H9 (cell line): Measurements from ENCODE around the gene IL6R. TPM values are rescaled to one million over a fixed set of nuclear protein-coding genes. Genes with fewer than 3 reads are reported as not detected.
A peak's percentile ranks its signal among the peaks of the same experiment; 100 is the strongest.

Source experiments
- DNase-seq: peaks from one replicate; pipeline ENCODE4 v3.0.0-alpha.2; 2017
- H2AFZ ChIP-seq: one replicate; pipeline ENCODE4 v1.6.1; 2013; ENCODE audit warnings: mild to moderate bottlenecking, low read length, control low read depth, moderate library complexity
- H2AK5ac ChIP-seq: 2 replicates; pipeline ENCODE4 v1.6.1; 2013; ENCODE audit warnings: low read length, control low read depth, mixed read lengths; ENCODE audit not compliant: insufficient read length
- H2BK120ac ChIP-seq: one replicate; pipeline ENCODE4 v1.6.1; 2013; ENCODE audit warnings: low read depth, mild to moderate bottlenecking, low read length, control low read depth, inconsistent platforms; ENCODE audit not compliant: poor library complexity, severe bottlenecking
- H2BK12ac ChIP-seq: 2 replicates; pipeline ENCODE4 v1.6.1; 2013; ENCODE audit warnings: low read length, control low read depth, mixed read lengths, low read depth; ENCODE audit not compliant: insufficient read length
- H2BK15ac ChIP-seq: 2 replicates; pipeline ENCODE4 v1.6.1; 2013; ENCODE audit warnings: low read depth, low read length, control low read depth
- H2BK20ac ChIP-seq: one replicate; pipeline ENCODE4 v1.6.1; 2013; ENCODE audit warnings: low read depth, mild to moderate bottlenecking, low read length, control low read depth, inconsistent platforms; ENCODE audit not compliant: poor library complexity, severe bottlenecking
- H2BK5ac ChIP-seq: 2 replicates; pipeline ENCODE4 v1.6.1; 2013; ENCODE audit warnings: low read length, control low read depth, mixed read lengths; ENCODE audit not compliant: insufficient read length
- H3K14ac ChIP-seq: 2 replicates; pipeline ENCODE4 v1.6.1; 2013; ENCODE audit warnings: low read length, control low read depth; ENCODE audit not compliant: insufficient read depth
- H3K18ac ChIP-seq: 2 replicates; pipeline ENCODE4 v1.6.1; 2013; ENCODE audit warnings: low read depth, mild to moderate bottlenecking, mixed read lengths, low read length, control low read depth; ENCODE audit not compliant: insufficient read length
- H3K23ac ChIP-seq: 2 replicates; pipeline ENCODE4 v1.6.1; 2013; ENCODE audit warnings: low read length, control low read depth, mixed read lengths, low read depth; ENCODE audit not compliant: insufficient read length
- H3K23me2 ChIP-seq: 2 replicates; pipeline ENCODE4 v1.6.1; 2013; ENCODE audit warnings: low read depth, mild to moderate bottlenecking, mixed read lengths, low read length, control low read depth; ENCODE audit not compliant: insufficient read length, poor library complexity, severe bottlenecking
- H3K27ac ChIP-seq: 2 replicates; pipeline ENCODE4 v1.5.1; 2013; ENCODE audit warnings: low read length, control low read depth, mixed read lengths, low read depth; ENCODE audit not compliant: insufficient read length
- H3K27me3 ChIP-seq: 2 replicates; pipeline ENCODE4 v1.6.1; 2013; ENCODE audit warnings: low read length, control low read depth, inconsistent platforms; ENCODE audit not compliant: insufficient read depth
- H3K4ac ChIP-seq: 2 replicates; pipeline ENCODE4 v1.6.1; 2013; ENCODE audit warnings: low read depth, mild to moderate bottlenecking, control low read depth, inconsistent platforms, low read length, moderate library complexity
- H3K4me1 ChIP-seq: 2 replicates; pipeline ENCODE4 v1.6.1; 2013; ENCODE audit warnings: low read length, control low read depth, inconsistent platforms; ENCODE audit not compliant: insufficient read depth
- H3K4me2 ChIP-seq: 2 replicates; pipeline ENCODE4 v1.6.1; 2013; ENCODE audit warnings: low read length, control low read depth, mixed read lengths; ENCODE audit not compliant: insufficient read length, insufficient read depth
- H3K56ac ChIP-seq: 2 replicates; pipeline ENCODE4 v1.6.1; 2013; ENCODE audit warnings: low read depth, mild to moderate bottlenecking, mixed read lengths, low read length, control low read depth; ENCODE audit not compliant: insufficient read length
- H3K79me1 ChIP-seq: 2 replicates; pipeline ENCODE4 v1.6.1; 2013; ENCODE audit warnings: low read depth, mild to moderate bottlenecking, moderate library complexity, low read length, control low read depth, inconsistent platforms; ENCODE audit not compliant: insufficient read depth, poor library complexity, severe bottlenecking
- H3K79me2 ChIP-seq: 2 replicates; pipeline ENCODE4 v1.6.1; 2013; ENCODE audit warnings: low read length, control low read depth, inconsistent platforms; ENCODE audit not compliant: insufficient read depth
- H3K9ac ChIP-seq: 2 replicates; pipeline ENCODE4 v1.6.1; 2013; ENCODE audit warnings: low read length, control low read depth, mixed read lengths; ENCODE audit not compliant: insufficient read length; ENCODE audit errors: extremely low read depth
- H3K9me3 ChIP-seq: one replicate; pipeline ENCODE4 v1.6.1; 2013; ENCODE audit warnings: low read depth, low read length, inconsistent platforms; ENCODE audit not compliant: control insufficient read depth
- H3T11ph ChIP-seq: one replicate; pipeline ENCODE4 v1.6.1; 2013; ENCODE audit warnings: mild to moderate bottlenecking, low read length, control low read depth, inconsistent platforms
- H4K20me1 ChIP-seq: one replicate; pipeline ENCODE4 v1.6.1; 2013; ENCODE audit not compliant: control insufficient read depth, insufficient read length, insufficient read depth
- H4K5ac ChIP-seq: 2 replicates; pipeline ENCODE4 v1.6.1; 2013; ENCODE audit warnings: low read depth, mild to moderate bottlenecking, mixed read lengths, low read length, control low read depth; ENCODE audit not compliant: insufficient read length
- H4K8ac ChIP-seq: replicated peaks from 2 replicates; pipeline ENCODE4 v1.6.1; 2013; ENCODE audit warnings: low read length, control low read depth, mixed read lengths, low read depth; ENCODE audit not compliant: insufficient read length
- H4K91ac ChIP-seq: 2 replicates; pipeline ENCODE4 v1.6.1; 2013; ENCODE audit warnings: low read depth, mild to moderate bottlenecking, moderate library complexity, mixed read lengths, low read length, control low read depth; ENCODE audit not compliant: insufficient read length
- H3K27ac Mint-ChIP-seq, 3 experiments: 2 replicates in 2 of 3; 3 replicates in 1 of 3; pipeline ENCODE4 v1.8.0; 2020 to 2021; ENCODE audit warnings: mixed read lengths in 3 of 3, mild to moderate bottlenecking in 1 of 3, moderate library complexity in 1 of 3
- H3K27me3 Mint-ChIP-seq: 2 replicates; pipeline ENCODE4 v1.8.0; 2021; ENCODE audit warnings: low read depth, mild to moderate bottlenecking, moderate library complexity, mixed read lengths
- H3K36me3 Mint-ChIP-seq, 3 experiments: 2 replicates in 2 of 3; 3 replicates in 1 of 3; pipeline ENCODE4 v1.8.0; 2020 to 2021; ENCODE audit warnings: low read depth in 3 of 3, mixed read lengths in 3 of 3; ENCODE audit not compliant: insufficient read depth in 1 of 3
- H3K4me1 Mint-ChIP-seq, 2 experiments: 2 replicates each; pipeline ENCODE4 v1.8.0; 2020; ENCODE audit warnings: mixed read lengths in 2 of 2
- H3K4me3 Mint-ChIP-seq, 2 experiments: 2 replicates in 1 of 2; 3 replicates in 1 of 2; pipeline ENCODE4 v1.8.0; 2020 to 2021; ENCODE audit warnings: mild to moderate bottlenecking in 2 of 2, mixed read lengths in 2 of 2, moderate library complexity in 1 of 2
- H3K9me3 Mint-ChIP-seq, 2 experiments: 2 replicates in 1 of 2; 3 replicates in 1 of 2; pipeline ENCODE4 v1.8.0; 2020; ENCODE audit warnings: mild to moderate bottlenecking in 2 of 2, mixed read lengths in 2 of 2, moderate library complexity in 1 of 2
- CTCF ChIP-seq: fragments of 200-600 bp; sonication (generic); conservative IDR thresholded peaks from 3 replicates; pipeline ENCODE4 v1.8.0; 2021; ENCODE audit warnings: antibody characterized with exemption, mild to moderate bottlenecking
- WGBS: extraction: QIAGEN DNeasy Blood & Tissue Kit; methylation state at CpG from one replicate; pipeline ENCODE4 v1.1.7; 2013; ENCODE audit warnings: missing lambda C conversion rate, low lambda C conversion rate, mixed read lengths; ENCODE audit not compliant: insufficient read length; ENCODE audit errors: extremely low coverage; 5-methylcytosine and 5-hydroxymethylcytosine counted together
- total RNA-seq: library from RNA; stranded (reverse); gene quantifications from 2 replicates; pipeline ENCODE4 v1.2.1, GENCODE V29; 2021

The IL6R gene
- total RNA-seq, 1 experiment from 2014 or later, result 1.7 TPM

GRCh38 chr1:154440036-154440804, 35.1 kb downstream of the IL6R start:
- Histone ChIP-seq H4K8ac (no peak overlapping the region), H4K20me1 (no peaks in the 10 kb centered on the region), H3K56ac (no peak overlapping the region), H3K18ac (no peak overlapping the region), H3K9ac (no peak overlapping the region), H3K27ac (no peak overlapping the region), H3K79me1 (no peaks in the 10 kb centered on the region), H3K4ac (no peak overlapping the region), H3K14ac (no peak overlapping the region), H3K79me2 (no peaks in the 10 kb centered on the region), H2BK20ac (no peak overlapping the region), H3T11ph (no peak overlapping the region), H2AK5ac (no peak overlapping the region), H3K23me2 (no peaks in the 10 kb centered on the region), H3K9me3 (no peaks in the 10 kb centered on the region), H3K4me1 (peaks cover 3% of the 10 kb centered on the region; the same call in 1 of the 2 replicates), H2AFZ (no peak overlapping the region), H3K23ac (no peak overlapping the region), H4K91ac (no peak overlapping the region), H4K5ac (no peak overlapping the region), H2BK15ac (no peak overlapping the region), H2BK120ac (no peak overlapping the region), H2BK5ac (no peak overlapping the region), H2BK12ac (no peak overlapping the region), H3K4me2 (no peak overlapping the region), H3K27me3 (no peaks in the 10 kb centered on the region)
- no peak for DNase-seq
- WGBS, result no CpG with 5 or more reads among the region's 6 CpGs
- H3K9me3 Mint-ChIP-seq, result no peaks in the 10 kb centered on the region
- peaks cover 5 to 7% of the 10 kb centered on the region in 2 experiments for H3K4me1 Mint-ChIP-seq
- no peak for TF ChIP-seq CTCF
- H3K27ac Mint-ChIP-seq, result peak overlapping the region in 1 of 3 experiments; percentile 21; a peak in 2 of 7 replicates
- no peak overlapping the region for H3K4me3 Mint-ChIP-seq
- no peaks in the 10 kb centered on the region for H3K36me3 Mint-ChIP-seq
- H3K27me3 Mint-ChIP-seq, result peaks cover 3% of the 10 kb centered on the region
